C4-2B (cell line): ENCODE measurements around the gene GRM4.

Experiments
- H3K27ac ChIP-seq: fragments of 450-650 bp; 2 replicates; pipeline ENCODE4 v1.5.1; 2017
- CTCF ChIP-seq: fragments of 450-650 bp; conservative IDR thresholded peaks from 2 replicates; pipeline ENCODE4 v1.5.1; 2017; ENCODE audit warnings: mild to moderate bottlenecking
- ZFX ChIP-seq: fragments of 450-650 bp; IDR thresholded peaks from 2 replicates; pipeline ENCODE4 v1.6.1; 2017

The GRM4 gene

DNA sequence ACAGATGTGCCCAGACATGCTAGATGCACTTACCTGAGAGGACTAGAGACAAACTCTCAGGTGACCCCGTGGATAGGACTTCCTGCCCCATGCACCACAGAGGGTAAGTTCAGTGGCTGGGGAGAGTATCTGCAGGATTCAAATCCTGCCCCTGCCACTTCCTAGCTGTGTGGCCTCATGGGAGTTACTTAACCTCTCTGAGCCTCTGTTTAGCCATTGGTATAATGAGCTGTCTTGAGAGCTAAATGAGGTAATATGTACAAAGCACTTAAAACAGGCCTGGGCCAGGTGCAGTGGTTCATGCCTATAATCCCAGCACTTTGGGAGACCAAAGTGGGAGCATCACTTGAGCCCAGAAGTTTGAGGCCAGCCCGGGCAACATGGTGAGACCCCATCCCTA, 59.3 kb downstream of the GRM4 start:
- no peak overlapping the region for H3K27ac ChIP-seq
- no peak for TF ChIP-seq CTCF
- TF ChIP-seq ZFX, result no peak

- TF ChIP-seq CTCF, result no peak
- no peak for TF ChIP-seq ZFX
- H3K27ac ChIP-seq, result no peak overlapping the region
Measured at GRCh38 chr6:34085453-34086170, 60.3 kb downstream of the GRM4 start.

DNA sequence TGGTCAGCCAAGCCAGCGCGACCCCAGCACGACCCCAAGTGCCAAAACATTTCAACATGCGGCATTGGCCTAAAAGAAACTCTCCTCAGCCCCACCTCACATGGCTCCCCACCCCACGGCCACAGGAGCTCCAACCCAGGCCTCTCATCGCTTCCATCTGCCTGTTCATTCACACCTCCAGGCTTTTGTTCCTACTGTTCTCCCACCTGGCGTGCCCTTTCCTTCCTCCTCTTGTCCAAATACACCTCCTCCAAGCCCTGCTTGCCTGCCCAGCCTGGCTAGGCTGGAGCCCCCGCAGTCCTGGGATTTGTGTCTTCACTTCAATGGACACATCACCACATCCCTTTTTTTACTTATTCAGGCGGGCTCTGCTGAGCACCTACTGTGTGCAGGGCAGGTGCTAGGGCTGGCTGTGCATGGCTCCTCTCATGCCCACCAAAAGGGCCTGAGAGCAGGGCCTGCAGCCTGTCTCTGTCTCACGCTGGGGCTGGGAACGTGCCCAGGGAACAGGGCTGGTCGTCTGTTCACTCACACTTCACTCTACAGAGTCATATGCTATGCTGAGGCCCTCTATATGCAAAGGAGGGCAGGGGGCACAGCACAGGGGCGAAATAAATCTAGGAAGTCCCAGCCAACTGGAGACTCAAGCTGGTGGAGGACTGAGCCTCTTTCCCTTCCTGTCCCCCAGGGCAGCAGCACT, 61.1 kb downstream of the GRM4 start:
- no peak overlapping the region for H3K27ac ChIP-seq
- TF ChIP-seq CTCF, result no peak
- no peak for TF ChIP-seq ZFX

- TF ChIP-seq CTCF (no peak), ZFX (no peak)
- H3K27ac ChIP-seq, result no peak overlapping the region
Measured at GRCh38 chr6:34082864-34083626, 62.8 kb downstream of the GRM4 start.

GRCh38 chr6:34082348-34082747, 63.5 kb downstream of the GRM4 start:
- H3K27ac ChIP-seq, result no peak overlapping the region
- TF ChIP-seq CTCF (no peak), ZFX (no peak)

DNA sequence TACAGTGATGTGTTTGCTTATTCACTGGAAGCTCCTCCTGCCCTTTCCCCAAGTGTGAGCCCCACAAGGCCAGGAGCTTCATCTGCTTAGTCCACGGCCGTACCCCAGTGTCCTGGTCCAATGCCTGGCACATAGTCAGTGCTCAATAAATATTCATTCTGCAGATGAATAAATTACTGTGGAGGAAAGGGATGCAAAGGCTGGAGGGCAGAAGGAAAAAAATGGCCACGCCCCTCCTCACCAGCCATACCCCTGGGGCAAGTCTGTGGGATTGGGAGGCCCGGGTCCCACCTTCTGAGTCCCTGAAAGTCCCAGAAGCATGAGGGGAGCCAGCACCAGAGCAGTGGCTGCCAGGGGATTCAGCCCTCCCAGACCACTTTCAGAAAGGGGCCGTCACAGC, 65.5 kb downstream of the GRM4 start:
- no peak for TF ChIP-seq CTCF
- TF ChIP-seq ZFX, result no peak
- H3K27ac ChIP-seq, result no peak overlapping the region

DNA sequence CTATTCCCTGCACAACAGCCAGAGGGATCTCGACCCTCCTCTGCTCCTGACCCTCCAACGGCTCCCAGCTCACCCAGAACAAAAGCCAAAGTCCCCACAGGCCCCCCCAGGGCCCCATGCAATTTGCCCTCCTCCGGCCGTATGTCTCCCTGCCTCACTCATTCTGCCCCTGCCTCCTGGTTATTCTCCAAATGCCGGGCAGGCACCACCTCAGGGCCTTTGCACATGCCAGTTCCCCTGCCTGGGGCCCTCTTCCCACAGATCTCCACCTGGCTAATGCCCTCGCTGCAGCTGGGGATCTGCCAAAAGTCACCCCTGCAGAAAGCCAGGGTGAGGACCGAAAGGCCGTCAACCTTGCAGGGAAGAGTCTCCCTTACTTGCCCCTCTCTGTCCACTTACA, 66.0 kb downstream of the GRM4 start:
- TF ChIP-seq CTCF, result no peak
- TF ChIP-seq ZFX, result no peak

More for the DNA sequence above, 66.0 kb downstream of the GRM4 start:
- no peak overlapping the region for H3K27ac ChIP-seq
